ENCODE results near the gene FCRL3.

FCRL3 gene

GRCh38 chr1:157652859-157653493, 47.6 kb downstream of the FCRL3 start:
- Mint-ChIP-seq H3K9me3 (no peaks in the 10 kb centered on the region), H3K36me3 (ENCODE audit: low read depth) (no peaks in the 10 kb centered on the region), H3K27ac (no peak overlapping the region), H3K4me3 (no peak overlapping the region), H3K27me3 (peaks cover 13% of the 10 kb centered on the region), H3K4me1 (ENCODE audit: low read depth) (peaks cover 37% of the 10 kb centered on the region)
- intact Hi-C loops (cut with micrococcal nuclease), result no loop called here

GRCh38 chr1:157648317-157648716, 52.3 kb downstream of the FCRL3 start:
- Mint-ChIP-seq H3K9me3 (no peaks in the 10 kb centered on the region), H3K4me1 (ENCODE audit: low read depth) (peaks cover 30% of the 10 kb centered on the region), H3K27me3 (peaks cover 21% of the 10 kb centered on the region), H3K36me3 (ENCODE audit: low read depth) (no peaks in the 10 kb centered on the region), H3K27ac (no peak overlapping the region), H3K4me3 (no peak overlapping the region)
- intact Hi-C loops (cut with micrococcal nuclease), result no loop called here

- peaks cover 22% of the 10 kb centered on the region for H3K27me3 Mint-ChIP-seq
- no peak overlapping the region for H3K4me3 Mint-ChIP-seq
- H3K9me3 Mint-ChIP-seq, result no peaks in the 10 kb centered on the region
- intact Hi-C loops (cut with micrococcal nuclease), result no loop called here
- H3K27ac Mint-ChIP-seq, result no peak overlapping the region
- no peaks in the 10 kb centered on the region for H3K36me3 Mint-ChIP-seq (ENCODE audit: low read depth)
- H3K4me1 Mint-ChIP-seq (ENCODE audit: low read depth), result peaks cover 12% of the 10 kb centered on the region
Measured at GRCh38 chr1:157646144-157646543, 54.4 kb downstream of the FCRL3 start.

- no peak overlapping the region for H3K27ac Mint-ChIP-seq
- no peak overlapping the region for H3K4me3 Mint-ChIP-seq
- peaks cover 20% of the 10 kb centered on the region for H3K4me1 Mint-ChIP-seq (ENCODE audit: low read depth)
- H3K36me3 Mint-ChIP-seq (ENCODE audit: low read depth), result no peaks in the 10 kb centered on the region
- intact Hi-C loops (cut with micrococcal nuclease), result no loop called here
- peaks cover 44% of the 10 kb centered on the region for H3K27me3 Mint-ChIP-seq
- H3K9me3 Mint-ChIP-seq, result no peaks in the 10 kb centered on the region
Measured at GRCh38 chr1:157641177-157641576, 59.4 kb downstream of the FCRL3 start.

- no peaks in the 10 kb centered on the region for H3K36me3 Mint-ChIP-seq (ENCODE audit: low read depth)
- H3K4me1 Mint-ChIP-seq (ENCODE audit: low read depth), result peaks cover 8% of the 10 kb centered on the region
- H3K9me3 Mint-ChIP-seq, result no peaks in the 10 kb centered on the region
- no peak overlapping the region for H3K27ac Mint-ChIP-seq
- intact Hi-C loops (cut with micrococcal nuclease), result no loop called here
- peaks cover 50% of the 10 kb centered on the region for H3K27me3 Mint-ChIP-seq
- H3K4me3 Mint-ChIP-seq, result no peak overlapping the region
Measured at GRCh38 chr1:157639800-157640199, 60.8 kb downstream of the FCRL3 start.

- intact Hi-C loops (cut with micrococcal nuclease), result no loop called here
- H3K27me3 Mint-ChIP-seq, result peaks cover 63% of the 10 kb centered on the region
- H3K4me3 Mint-ChIP-seq, result no peak overlapping the region
- H3K9me3 Mint-ChIP-seq, result no peaks in the 10 kb centered on the region
- no peaks in the 10 kb centered on the region for H3K36me3 Mint-ChIP-seq (ENCODE audit: low read depth)
- H3K27ac Mint-ChIP-seq, result no peak overlapping the region
- peaks cover 6% of the 10 kb centered on the region for H3K4me1 Mint-ChIP-seq (ENCODE audit: low read depth)
Measured at GRCh38 chr1:157628773-157629172, 71.8 kb downstream of the FCRL3 start.
